ENCODE results near the gene CD300C. TPM values are rescaled to one million over a fixed set of nuclear protein-coding genes. Genes with fewer than 3 reads are reported as not detected.

CD300C gene
- total RNA-seq, 2 experiments from 2014 or later: not detected

Other genes starting within 250 kb of the CD300C start
- gene KIF19, start 219.9 kb downstream of the CD300C start, total RNA-seq: under 1 TPM in 1 of 2 experiments, not detected in 1; 0.08 TPM
- gene BTBD17, start 184.2 kb downstream of the CD300C start, total RNA-seq: not detected
- gene GPR142, start 178.6 kb downstream of the CD300C start, total RNA-seq: not detected
- gene GPRC5C, start 114.0 kb downstream of the CD300C start, total RNA-seq: 1 to 10 TPM in 1 of 2 experiments, under 1 TPM in 1; 0.66 to 2.1 TPM
- 1 to 10 TPM; 4.4 to 5.6 TPM for gene CD300A, start 79.5 kb downstream of the CD300C start, total RNA-seq
- not detected for gene CD300LB, start 14.6 kb downstream of the CD300C start, total RNA-seq
- not detected for gene CD300H, start 21.4 kb upstream of the CD300C start, total RNA-seq
- not detected for gene CD300LD, start 46.2 kb upstream of the CD300C start, total RNA-seq
- gene CD300E, start 77.6 kb upstream of the CD300C start, total RNA-seq: not detected
- not detected for gene CD300LF, start 166.8 kb upstream of the CD300C start, total RNA-seq
- 1 to 10 TPM; 1.8 TPM for gene RAB37, start 191.1 kb upstream of the CD300C start, total RNA-seq
- gene NHERF1, start 202.5 kb upstream of the CD300C start, total RNA-seq: 100 to 1,000 TPM; 124 to 127 TPM
- 10 to 100 TPM; 39.9 to 41.6 TPM for gene NAT9, start 230.2 kb upstream of the CD300C start, total RNA-seq